ENCODE measurements around the gene TNNC1.

The TNNC1 gene

GRCh38 chr3:52428151-52429005 is 25.5 kb downstream of the TNNC1 start:
- Mint-ChIP-seq H3K4me1 (peaks cover 4% of the 10 kb centered on the region), H3K27ac (no peak overlapping the region), H3K9me3 (no peaks in the 10 kb centered on the region), H3K36me3 (no peaks in the 10 kb centered on the region), H3K27me3 (peaks cover 3% of the 10 kb centered on the region), H3K4me3 (no peak overlapping the region)
- ATAC-seq (ENCODE audit: low read depth) (peak; percentile 74), DNase-seq (ENCODE audit: low spot score in 2 of 2) (peak in 1 of 2 donors; percentile 29)

- Mint-ChIP-seq H3K27ac (no peak overlapping the region), H3K27me3 (no peaks in the 10 kb centered on the region), H3K9me3 (no peaks in the 10 kb centered on the region), H3K4me1 (no peaks in the 10 kb centered on the region), H3K36me3 (peaks cover 2% of the 10 kb centered on the region), H3K4me3 (no peak overlapping the region)
- DNase-seq (ENCODE audit: low spot score in 2 of 2) (no peak), ATAC-seq (ENCODE audit: low read depth) (no peak)
Measured at GRCh38 chr3:52423173-52423572, 30.7 kb downstream of the TNNC1 start.

- no peaks in the 10 kb centered on the region for H3K4me1 Mint-ChIP-seq
- no peak overlapping the region for H3K4me3 Mint-ChIP-seq
- no peak for DNase-seq (ENCODE audit: low spot score in 2 of 2)
- no peaks in the 10 kb centered on the region for H3K9me3 Mint-ChIP-seq
- H3K36me3 Mint-ChIP-seq: peaks cover 2% of the 10 kb centered on the region
- H3K27me3 Mint-ChIP-seq: no peaks in the 10 kb centered on the region
- no peak for ATAC-seq (ENCODE audit: low read depth)
- no peak overlapping the region for H3K27ac Mint-ChIP-seq
Measured at GRCh38 chr3:52422669-52423068, 31.2 kb downstream of the TNNC1 start.

GRCh38 chr3:52420388-52420787 is 33.5 kb downstream of the TNNC1 start:
- no peaks in the 10 kb centered on the region for H3K9me3 Mint-ChIP-seq
- no peaks in the 10 kb centered on the region for H3K4me1 Mint-ChIP-seq
- H3K4me3 Mint-ChIP-seq: no peak overlapping the region
- DNase-seq (ENCODE audit: low spot score in 2 of 2) (no peak), ATAC-seq (ENCODE audit: low read depth) (no peak)
- peaks cover 2% of the 10 kb centered on the region for H3K36me3 Mint-ChIP-seq
- no peaks in the 10 kb centered on the region for H3K27me3 Mint-ChIP-seq
- H3K27ac Mint-ChIP-seq: no peak overlapping the region

- no peak overlapping the region for H3K4me3 Mint-ChIP-seq
- DNase-seq (ENCODE audit: low spot score in 2 of 2) (no peak), ATAC-seq (ENCODE audit: low read depth) (no peak)
- no peaks in the 10 kb centered on the region for H3K9me3 Mint-ChIP-seq
- H3K4me1 Mint-ChIP-seq: peaks cover 19% of the 10 kb centered on the region
- H3K27ac Mint-ChIP-seq: no peak overlapping the region
- H3K36me3 Mint-ChIP-seq: peaks cover 5% of the 10 kb centered on the region
- no peaks in the 10 kb centered on the region for H3K27me3 Mint-ChIP-seq
Measured at GRCh38 chr3:52415800-52416199, 38.0 kb downstream of the TNNC1 start.

- H3K9me3 Mint-ChIP-seq: no peaks in the 10 kb centered on the region
- no peaks in the 10 kb centered on the region for H3K27me3 Mint-ChIP-seq
- no peak for DNase-seq (ENCODE audit: low spot score in 2 of 2)
- peaks cover 31% of the 10 kb centered on the region for H3K4me1 Mint-ChIP-seq
- ATAC-seq (ENCODE audit: low read depth): no peak
- peak overlapping the region; percentile 96 for H3K4me3 Mint-ChIP-seq
- H3K36me3 Mint-ChIP-seq: peaks cover 12% of the 10 kb centered on the region
- peak overlapping the region; percentile 21 for H3K27ac Mint-ChIP-seq
Measured at GRCh38 chr3:52408466-52408865, 45.4 kb downstream of the TNNC1 start.

GRCh38 chr3:52407779-52408178 is 46.1 kb downstream of the TNNC1 start:
- H3K4me1 Mint-ChIP-seq: peaks cover 30% of the 10 kb centered on the region
- H3K9me3 Mint-ChIP-seq: no peaks in the 10 kb centered on the region
- H3K4me3 Mint-ChIP-seq: peak overlapping the region; percentile 50
- H3K36me3 Mint-ChIP-seq: peaks cover 17% of the 10 kb centered on the region
- H3K27ac Mint-ChIP-seq: no peak overlapping the region
- no peaks in the 10 kb centered on the region for H3K27me3 Mint-ChIP-seq
- no peak for ATAC-seq (ENCODE audit: low read depth)
- DNase-seq (ENCODE audit: low spot score in 2 of 2): no peak

GRCh38 chr3:52406791-52407510 is 46.9 kb downstream of the TNNC1 start:
- H3K4me1 Mint-ChIP-seq: peaks cover 25% of the 10 kb centered on the region
- peaks cover 20% of the 10 kb centered on the region for H3K36me3 Mint-ChIP-seq
- no peak overlapping the region for H3K4me3 Mint-ChIP-seq
- no peak overlapping the region for H3K27ac Mint-ChIP-seq
- ATAC-seq (ENCODE audit: low read depth): no peak
- H3K9me3 Mint-ChIP-seq: no peaks in the 10 kb centered on the region
- H3K27me3 Mint-ChIP-seq: no peaks in the 10 kb centered on the region
- no peak for DNase-seq (ENCODE audit: low spot score in 2 of 2)

GRCh38 chr3:52406231-52406661 is 47.6 kb downstream of the TNNC1 start:
- no peak for ATAC-seq (ENCODE audit: low read depth)
- H3K27me3 Mint-ChIP-seq: no peaks in the 10 kb centered on the region
- H3K36me3 Mint-ChIP-seq: peaks cover 24% of the 10 kb centered on the region
- H3K27ac Mint-ChIP-seq: no peak overlapping the region
- DNase-seq (ENCODE audit: low spot score in 2 of 2): no peak
- no peaks in the 10 kb centered on the region for H3K9me3 Mint-ChIP-seq
- no peak overlapping the region for H3K4me3 Mint-ChIP-seq
- H3K4me1 Mint-ChIP-seq: peaks cover 19% of the 10 kb centered on the region

GRCh38 chr3:52405601-52406110 is 48.2 kb downstream of the TNNC1 start:
- Mint-ChIP-seq H3K9me3 (no peaks in the 10 kb centered on the region), H3K4me1 (peaks cover 15% of the 10 kb centered on the region), H3K36me3 (peaks cover 24% of the 10 kb centered on the region), H3K27ac (no peak overlapping the region), H3K27me3 (no peaks in the 10 kb centered on the region), H3K4me3 (no peak overlapping the region)
- ATAC-seq (ENCODE audit: low read depth) (no peak), DNase-seq (ENCODE audit: low spot score in 2 of 2) (no peak)

GRCh38 chr3:52405066-52405465 is 48.8 kb downstream of the TNNC1 start:
- Mint-ChIP-seq H3K27ac (no peak overlapping the region), H3K4me3 (no peak overlapping the region), H3K9me3 (no peaks in the 10 kb centered on the region), H3K27me3 (no peaks in the 10 kb centered on the region), H3K36me3 (peaks cover 24% of the 10 kb centered on the region), H3K4me1 (peaks cover 15% of the 10 kb centered on the region)
- DNase-seq (ENCODE audit: low spot score in 2 of 2): no peak
- no peak for ATAC-seq (ENCODE audit: low read depth)

GRCh38 chr3:52404391-52404790 is 49.5 kb downstream of the TNNC1 start:
- no peak overlapping the region for H3K4me3 Mint-ChIP-seq
- DNase-seq (ENCODE audit: low spot score in 2 of 2) (no peak), ATAC-seq (ENCODE audit: low read depth) (no peak)
- H3K27ac Mint-ChIP-seq: no peak overlapping the region
- peaks cover 24% of the 10 kb centered on the region for H3K36me3 Mint-ChIP-seq
- peaks cover 14% of the 10 kb centered on the region for H3K4me1 Mint-ChIP-seq
- H3K27me3 Mint-ChIP-seq: no peaks in the 10 kb centered on the region
- no peaks in the 10 kb centered on the region for H3K9me3 Mint-ChIP-seq

GRCh38 chr3:52403955-52404354 is 49.9 kb downstream of the TNNC1 start:
- ATAC-seq (ENCODE audit: low read depth) (no peak), DNase-seq (ENCODE audit: low spot score in 2 of 2) (no peak)
- H3K36me3 Mint-ChIP-seq: peaks cover 24% of the 10 kb centered on the region
- no peak overlapping the region for H3K27ac Mint-ChIP-seq
- no peaks in the 10 kb centered on the region for H3K27me3 Mint-ChIP-seq
- H3K4me3 Mint-ChIP-seq: no peak overlapping the region
- H3K9me3 Mint-ChIP-seq: no peaks in the 10 kb centered on the region
- H3K4me1 Mint-ChIP-seq: peaks cover 9% of the 10 kb centered on the region

GRCh38 chr3:52403271-52403841 is 50.5 kb downstream of the TNNC1 start:
- Mint-ChIP-seq H3K27me3 (no peaks in the 10 kb centered on the region), H3K36me3 (peaks cover 24% of the 10 kb centered on the region), H3K4me1 (peaks cover 5% of the 10 kb centered on the region), H3K9me3 (no peaks in the 10 kb centered on the region), H3K4me3 (no peak overlapping the region), H3K27ac (no peak overlapping the region)
- DNase-seq (ENCODE audit: low spot score in 2 of 2) (no peak), ATAC-seq (ENCODE audit: low read depth) (no peak)
